GM19193 (cell line): Measurements from ENCODE around the gene UBE3D.

Experiments used
- POLR2A ChIP-seq: IDR thresholded peaks from 4 replicates; pipeline ENCODE4 v1.6.1; 2011; ENCODE audit not compliant: insufficient read depth, insufficient read length; ENCODE audit errors: extremely low read depth

The UBE3D gene

GRCh38 chr6:82889143-82889542, 176.5 kb downstream of the UBE3D start:
- no peak for TF ChIP-seq POLR2A

- no peak for TF ChIP-seq POLR2A
Observed at GRCh38 chr6:82882363-82883023, 183.1 kb downstream of the UBE3D start.

GRCh38 chr6:82881519-82881918, 184.1 kb downstream of the UBE3D start:
- TF ChIP-seq POLR2A: no peak

DNA sequence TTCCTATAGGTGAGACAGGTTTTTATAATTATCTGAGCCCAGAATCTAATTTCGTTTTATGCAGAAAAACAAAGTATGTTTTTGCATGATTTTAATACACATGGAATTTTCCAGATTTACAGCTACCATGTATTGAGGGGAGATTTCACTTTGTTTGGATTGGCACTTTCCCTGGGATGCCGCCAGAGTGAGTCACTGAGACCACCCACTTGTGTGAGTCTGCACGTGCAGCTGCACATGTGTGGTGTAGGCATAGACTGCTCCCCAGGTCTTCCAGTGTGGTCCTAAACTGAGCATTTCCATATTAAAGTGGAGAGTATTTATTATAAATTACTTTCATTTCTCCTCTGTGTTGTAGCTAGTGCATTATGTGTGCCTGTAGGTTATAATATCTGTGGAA, 186.8 kb downstream of the UBE3D start:
- TF ChIP-seq POLR2A: no peak

- TF ChIP-seq POLR2A: no peak
Observed at GRCh38 chr6:82877213-82878195, 188.1 kb downstream of the UBE3D start.

GRCh38 chr6:82875573-82876185, 190.0 kb downstream of the UBE3D start:
- TF ChIP-seq POLR2A: no peak

- TF ChIP-seq POLR2A: no peak
Observed at GRCh38 chr6:82874867-82875266, 190.8 kb downstream of the UBE3D start.

- no peak for TF ChIP-seq POLR2A
Observed at GRCh38 chr6:82872185-82872584, 193.5 kb downstream of the UBE3D start.

GRCh38 chr6:82870582-82871172, 195.0 kb downstream of the UBE3D start:
- TF ChIP-seq POLR2A: no peak

GRCh38 chr6:82869493-82869892, 196.1 kb downstream of the UBE3D start:
- no peak for TF ChIP-seq POLR2A

DNA sequence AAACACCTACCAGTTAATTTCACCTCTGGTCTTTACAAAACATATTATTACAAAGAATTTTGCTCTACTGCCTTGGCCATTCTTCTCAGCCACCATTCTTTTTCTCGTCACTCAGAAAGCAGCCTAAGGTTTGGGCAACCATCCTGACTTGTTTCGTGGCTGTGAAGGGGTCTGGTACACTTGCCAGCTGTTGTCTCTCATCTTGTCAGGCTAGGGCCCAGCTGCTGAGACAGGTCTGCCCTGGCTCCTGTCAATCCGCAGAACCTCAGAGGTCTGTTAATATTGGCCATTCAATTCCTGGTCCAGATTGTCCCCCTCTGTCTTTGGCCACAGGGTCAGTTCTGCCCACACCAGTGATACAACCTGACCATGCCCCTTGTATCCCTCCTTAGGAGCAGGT, 197.7 kb downstream of the UBE3D start:
- no peak for TF ChIP-seq POLR2A

- no peak for TF ChIP-seq POLR2A
Observed at GRCh38 chr6:82866446-82866845, 199.2 kb downstream of the UBE3D start.

- TF ChIP-seq POLR2A: no peak
Observed at GRCh38 chr6:82865461-82865860, 200.2 kb downstream of the UBE3D start.

GRCh38 chr6:82863781-82864180, 201.9 kb downstream of the UBE3D start:
- TF ChIP-seq POLR2A: no peak

DNA sequence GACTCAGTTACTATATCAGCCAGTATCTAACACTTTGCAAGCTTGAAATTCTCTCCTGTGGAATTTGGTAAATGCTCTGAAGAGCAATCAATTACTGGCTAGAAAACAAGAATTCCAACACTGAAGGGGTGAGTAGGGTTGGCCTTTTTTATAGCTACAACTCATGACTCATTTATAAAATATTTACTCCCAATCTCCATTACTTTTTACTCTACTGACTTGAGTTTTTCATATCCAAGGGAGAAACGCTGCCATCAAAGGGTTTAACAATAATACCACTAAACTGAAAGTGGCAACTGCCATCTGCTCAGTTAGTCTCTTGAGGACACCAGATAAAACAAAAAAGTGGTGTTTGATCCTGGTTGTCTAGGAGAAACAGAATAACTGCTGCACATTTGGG, 203.1 kb downstream of the UBE3D start:
- TF ChIP-seq POLR2A: no peak
